Stimulated activated CD8-positive, alpha-beta memory T cell treated with anti-CD3 and anti-CD28 coated beads, Interleukin-12 subunit alpha, Interleukin-12 subunit beta, amount 100 ng/mL, for 1 hour (primary cell): Measurements from ENCODE around the gene CPEB4.

ENCODE experiments used
- DNase-seq: peaks from one replicate; pipeline ENCODE4 v3.0.0-alpha.2; 2020; ENCODE audit warnings: low read depth

Gene CPEB4

GRCh38 chr5:173944511-173944910 is 56.4 kb downstream of the CPEB4 start:
- DNase-seq: no peak

GRCh38 chr5:173945160-173945559 is 57.0 kb downstream of the CPEB4 start:
- no peak for DNase-seq

GRCh38 chr5:173946323-173946722 is 58.2 kb downstream of the CPEB4 start:
- DNase-seq: no peak

- DNase-seq: no peak
Measured at GRCh38 chr5:173950829-173951228, 62.7 kb downstream of the CPEB4 start.

- no peak for DNase-seq
Measured at GRCh38 chr5:173953528-173954090, 65.5 kb downstream of the CPEB4 start.

- DNase-seq: no peak
Measured at GRCh38 chr5:173954671-173955521, 66.7 kb downstream of the CPEB4 start.

GRCh38 chr5:173960986-173961385 is 72.8 kb downstream of the CPEB4 start:
- no peak for DNase-seq

GRCh38 chr5:173961418-173961817 is 73.3 kb downstream of the CPEB4 start:
- no peak for DNase-seq

- no peak for DNase-seq
Measured at GRCh38 chr5:173962436-173962972, 74.4 kb downstream of the CPEB4 start.

- DNase-seq: no peak
Measured at GRCh38 chr5:173963182-173963838, 75.2 kb downstream of the CPEB4 start.

- DNase-seq: no peak
Measured at GRCh38 chr5:173963867-173964441, 75.8 kb downstream of the CPEB4 start.

- no peak for DNase-seq
Measured at GRCh38 chr5:173964506-173964905, 76.4 kb downstream of the CPEB4 start.

- DNase-seq: no peak
Measured at GRCh38 chr5:173967241-173967640, 79.1 kb downstream of the CPEB4 start.

GRCh38 chr5:173968154-173968797 is 80.1 kb downstream of the CPEB4 start:
- no peak for DNase-seq

- DNase-seq: no peak
Measured at GRCh38 chr5:173969167-173970049, 81.3 kb downstream of the CPEB4 start.

- DNase-seq: no peak
Measured at GRCh38 chr5:173970878-173971650, 82.9 kb downstream of the CPEB4 start.

GRCh38 chr5:173971681-173972345 is 83.7 kb downstream of the CPEB4 start:
- DNase-seq: no peak

GRCh38 chr5:173972607-173972924 is 84.4 kb downstream of the CPEB4 start:
- DNase-seq: no peak

- peak; percentile 63 for DNase-seq
Measured at GRCh38 chr5:173972925-173973615, 84.9 kb downstream of the CPEB4 start.
